ENCODE measurements around the gene WT1.

WT1 gene

DNA sequence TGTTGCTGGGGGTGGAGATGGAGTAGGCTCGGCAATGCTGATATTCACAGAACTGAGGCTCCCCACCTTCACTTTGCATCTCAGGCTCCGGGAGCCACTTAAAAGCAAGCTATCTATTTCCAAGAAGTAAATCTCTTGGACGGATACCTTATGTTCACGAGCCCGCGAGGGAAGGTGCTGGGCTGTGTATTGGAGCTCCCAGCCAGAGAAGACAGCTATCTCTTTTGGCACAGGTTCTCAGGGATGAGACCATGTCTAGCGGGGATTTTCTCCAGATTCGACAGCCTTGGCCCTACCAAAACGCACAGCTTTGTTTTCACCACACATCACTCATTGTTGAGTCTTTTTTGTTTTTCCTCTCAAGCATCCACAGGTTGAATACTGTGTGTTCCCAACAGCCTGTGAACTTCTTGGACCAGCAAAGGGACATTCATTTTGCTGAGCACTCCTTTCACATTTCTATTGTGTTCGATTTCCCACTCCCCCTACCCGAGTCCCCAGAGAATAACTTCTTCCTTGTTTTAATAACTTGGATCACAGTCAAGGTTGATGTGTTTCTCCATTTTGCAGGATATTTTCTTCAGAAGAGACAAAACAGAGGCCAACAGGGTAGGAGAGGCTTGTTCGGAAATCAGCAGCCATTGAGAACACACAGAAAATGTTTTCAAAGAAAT is 23.3 kb downstream of the WT1 start:
- Histone ChIP-seq H3K27ac (ENCODE audit: low read depth, low read length) (no peak overlapping the region), H3K27me3 (ENCODE audit: control insufficient read depth in 1 of 2, insufficient read depth in 2 of 2, low read length in 2 of 2) (peaks cover 3 to 8% of the 10 kb centered on the region in 2 donors), H3K9me3 (ENCODE audit: control insufficient read depth in 1 of 2, low read length in 2 of 2) (no peaks in the 10 kb centered on the region), H3K4me1 (ENCODE audit: control insufficient read depth in 1 of 2, insufficient read depth in 2 of 2, low read length in 2 of 2) (peaks cover 0 to 3% of the 10 kb centered on the region in 2 donors), H3K4me3 (ENCODE audit: low read depth in 1 of 2, low read length in 2 of 2) (no peak overlapping the region), H3K9ac (ENCODE audit: low read depth in 1 of 2, low read length in 2 of 2) (no peak overlapping the region), H3K36me3 (ENCODE audit: control insufficient read depth in 1 of 2, insufficient read depth in 2 of 2, low read length in 2 of 2) (no peaks in the 10 kb centered on the region)

DNA sequence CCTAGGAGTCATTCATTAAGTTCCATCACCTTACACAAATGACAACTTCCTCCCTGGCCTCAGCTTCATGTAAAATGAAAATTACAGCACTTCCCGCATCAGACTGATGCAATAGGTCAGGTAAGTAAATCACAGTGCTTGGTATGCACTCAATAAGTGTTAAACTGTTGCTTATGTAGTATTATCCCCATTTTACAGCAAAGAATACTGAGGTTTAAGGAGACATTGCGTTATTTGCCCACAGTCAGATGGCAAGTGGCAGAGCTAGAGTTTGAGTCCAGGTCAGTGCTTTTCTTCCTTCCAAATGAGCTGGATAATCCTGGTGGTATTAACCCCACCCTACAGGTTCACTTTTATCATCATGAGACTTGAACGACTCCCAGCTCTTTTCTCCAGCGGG is 29.7 kb downstream of the WT1 start:
- H3K9me3 ChIP-seq (ENCODE audit: control insufficient read depth in 1 of 2, low read length in 2 of 2), result no peaks in the 10 kb centered on the region
- H3K4me1 ChIP-seq (ENCODE audit: control insufficient read depth in 1 of 2, insufficient read depth in 2 of 2, low read length in 2 of 2), result no peaks in the 10 kb centered on the region
- H3K27ac ChIP-seq (ENCODE audit: low read depth, low read length), result no peak overlapping the region
- H3K27me3 ChIP-seq (ENCODE audit: control insufficient read depth in 1 of 2, insufficient read depth in 2 of 2, low read length in 2 of 2), result peaks cover 0 to 6% of the 10 kb centered on the region in 2 donors
- H3K4me3 ChIP-seq (ENCODE audit: low read depth in 1 of 2, low read length in 2 of 2), result no peak overlapping the region
- H3K9ac ChIP-seq (ENCODE audit: low read depth in 1 of 2, low read length in 2 of 2), result no peak overlapping the region
- no peaks in the 10 kb centered on the region for H3K36me3 ChIP-seq (ENCODE audit: control insufficient read depth in 1 of 2, insufficient read depth in 2 of 2, low read length in 2 of 2)

DNA sequence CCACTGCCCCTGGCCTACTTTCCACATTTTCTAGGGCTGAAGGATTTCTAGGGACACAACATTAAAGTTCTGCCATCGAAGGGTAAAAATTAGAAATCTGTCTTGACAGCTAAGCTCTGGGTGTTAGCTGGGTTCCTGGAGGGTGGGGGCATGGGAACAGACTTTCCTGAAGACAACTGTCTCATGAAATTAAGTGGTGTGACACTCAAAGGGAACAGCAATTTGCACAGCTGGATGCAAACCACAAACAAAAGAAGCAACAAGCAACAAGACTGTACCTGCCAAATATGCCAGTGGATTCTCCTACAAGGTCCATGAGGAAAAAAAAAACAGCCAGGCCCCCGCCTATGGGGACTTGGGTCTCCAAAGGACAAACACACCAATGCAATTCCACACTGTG is 32.5 kb downstream of the WT1 start:
- no peaks in the 10 kb centered on the region for H3K36me3 ChIP-seq (ENCODE audit: control insufficient read depth in 1 of 2, insufficient read depth in 2 of 2, low read length in 2 of 2)
- no peak overlapping the region for H3K4me3 ChIP-seq (ENCODE audit: low read depth in 1 of 2, low read length in 2 of 2)
- no peak overlapping the region for H3K27ac ChIP-seq (ENCODE audit: low read depth, low read length)
- H3K4me1 ChIP-seq (ENCODE audit: control insufficient read depth in 1 of 2, insufficient read depth in 2 of 2, low read length in 2 of 2), result no peaks in the 10 kb centered on the region
- peaks cover 3 to 6% of the 10 kb centered on the region in 2 donors for H3K27me3 ChIP-seq (ENCODE audit: control insufficient read depth in 1 of 2, insufficient read depth in 2 of 2, low read length in 2 of 2)
- H3K9ac ChIP-seq (ENCODE audit: low read depth in 1 of 2, low read length in 2 of 2), result no peak overlapping the region
- no peaks in the 10 kb centered on the region for H3K9me3 ChIP-seq (ENCODE audit: control insufficient read depth in 1 of 2, low read length in 2 of 2)

DNA sequence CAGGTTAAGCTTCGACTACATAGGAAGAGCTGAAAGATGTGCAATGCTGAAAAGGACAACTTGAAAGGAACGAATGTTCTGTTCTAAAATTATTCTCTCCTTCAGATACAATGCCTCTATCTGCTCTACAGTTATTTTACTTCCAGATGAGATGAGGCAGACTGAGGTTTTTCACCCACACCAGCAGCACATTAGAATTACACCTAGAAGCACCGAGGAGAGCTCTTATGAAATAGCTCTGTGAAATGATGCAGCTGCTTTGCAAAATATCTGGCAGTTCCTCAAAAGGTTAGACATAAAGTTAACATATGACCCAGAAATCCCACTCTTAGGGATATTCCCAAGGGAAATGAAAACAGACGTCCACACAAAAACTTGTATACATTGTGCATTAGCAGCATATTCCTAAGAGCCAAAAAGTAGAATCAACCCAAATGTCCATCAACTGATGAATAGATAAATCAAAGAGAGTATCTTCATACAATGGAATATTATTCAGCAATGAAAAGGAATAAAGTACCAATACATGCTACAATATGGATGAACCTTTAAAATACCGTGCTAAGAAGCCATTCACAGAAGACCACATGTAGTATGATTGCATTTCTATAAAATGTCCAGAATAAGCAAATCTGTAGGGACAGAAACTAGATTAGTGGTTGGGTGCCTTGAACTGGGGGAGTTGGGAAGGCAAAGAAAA is 34.5 kb downstream of the WT1 start:
- Histone ChIP-seq H3K27ac (ENCODE audit: low read depth, low read length) (no peak overlapping the region), H3K27me3 (ENCODE audit: control insufficient read depth in 1 of 2, insufficient read depth in 2 of 2, low read length in 2 of 2) (peaks cover 3 to 6% of the 10 kb centered on the region in 2 donors), H3K4me3 (ENCODE audit: low read depth in 1 of 2, low read length in 2 of 2) (no peak overlapping the region), H3K36me3 (ENCODE audit: control insufficient read depth in 1 of 2, insufficient read depth in 2 of 2, low read length in 2 of 2) (no peaks in the 10 kb centered on the region), H3K9ac (ENCODE audit: low read depth in 1 of 2, low read length in 2 of 2) (no peak overlapping the region), H3K9me3 (ENCODE audit: control insufficient read depth in 1 of 2, low read length in 2 of 2) (no peaks in the 10 kb centered on the region), H3K4me1 (ENCODE audit: control insufficient read depth in 1 of 2, insufficient read depth in 2 of 2, low read length in 2 of 2) (no peaks in the 10 kb centered on the region)

DNA sequence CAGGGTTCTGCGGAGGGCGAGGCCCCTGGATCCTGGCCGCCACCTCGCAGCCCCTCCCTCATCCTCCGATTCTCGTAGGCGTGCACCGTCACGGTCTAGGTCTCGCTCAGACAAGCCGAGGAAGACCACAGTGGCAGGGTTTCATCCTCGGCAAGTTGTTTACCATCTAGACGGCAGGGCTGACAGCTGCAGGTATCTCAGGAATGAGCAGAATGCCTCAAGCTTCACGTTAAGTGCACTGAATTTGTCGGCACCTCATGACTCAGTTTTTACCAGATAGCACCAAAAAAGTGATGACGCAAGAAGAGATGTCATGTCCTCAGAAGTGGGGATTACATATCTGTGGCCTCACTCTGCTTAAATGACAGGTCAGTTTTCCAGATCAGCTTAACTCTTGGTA is 35.1 kb downstream of the WT1 start:
- Histone ChIP-seq H3K27me3 (ENCODE audit: control insufficient read depth in 1 of 2, insufficient read depth in 2 of 2, low read length in 2 of 2) (peaks cover 3 to 6% of the 10 kb centered on the region in 2 donors), H3K4me1 (ENCODE audit: control insufficient read depth in 1 of 2, insufficient read depth in 2 of 2, low read length in 2 of 2) (no peaks in the 10 kb centered on the region), H3K9me3 (ENCODE audit: control insufficient read depth in 1 of 2, low read length in 2 of 2) (no peaks in the 10 kb centered on the region), H3K27ac (ENCODE audit: low read depth, low read length) (no peak overlapping the region), H3K36me3 (ENCODE audit: control insufficient read depth in 1 of 2, insufficient read depth in 2 of 2, low read length in 2 of 2) (no peaks in the 10 kb centered on the region), H3K4me3 (ENCODE audit: low read depth in 1 of 2, low read length in 2 of 2) (no peak overlapping the region), H3K9ac (ENCODE audit: low read depth in 1 of 2, low read length in 2 of 2) (no peak overlapping the region)

DNA sequence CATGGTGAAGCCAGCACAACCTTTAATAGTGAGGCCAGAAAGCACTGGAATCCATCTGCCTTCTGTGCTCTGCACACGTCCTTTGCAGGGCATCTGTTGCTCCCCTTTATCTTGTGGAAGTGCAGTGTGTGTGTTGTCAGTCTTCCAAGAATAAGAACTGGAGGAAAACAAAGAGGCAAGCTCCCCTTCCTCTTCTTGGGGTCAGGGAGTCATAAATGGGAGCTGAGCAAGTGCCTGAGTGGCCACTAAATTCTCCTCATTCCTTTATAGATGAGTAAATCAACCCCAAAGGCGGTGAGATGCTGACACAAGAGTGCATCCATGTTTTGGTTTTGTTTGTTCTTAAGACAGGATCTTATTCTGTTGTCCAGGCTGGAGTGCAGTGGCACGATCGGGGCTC is 38.3 kb downstream of the WT1 start:
- Histone ChIP-seq H3K36me3 (ENCODE audit: control insufficient read depth in 1 of 2, insufficient read depth in 2 of 2, low read length in 2 of 2) (no peaks in the 10 kb centered on the region), H3K27me3 (ENCODE audit: control insufficient read depth in 1 of 2, insufficient read depth in 2 of 2, low read length in 2 of 2) (peaks cover 0 to 3% of the 10 kb centered on the region in 2 donors), H3K4me1 (ENCODE audit: control insufficient read depth in 1 of 2, insufficient read depth in 2 of 2, low read length in 2 of 2) (no peaks in the 10 kb centered on the region), H3K4me3 (ENCODE audit: low read depth in 1 of 2, low read length in 2 of 2) (no peak overlapping the region), H3K27ac (ENCODE audit: low read depth, low read length) (no peak overlapping the region), H3K9ac (ENCODE audit: low read depth in 1 of 2, low read length in 2 of 2) (no peak overlapping the region), H3K9me3 (ENCODE audit: control insufficient read depth in 1 of 2, low read length in 2 of 2) (no peaks in the 10 kb centered on the region)

DNA sequence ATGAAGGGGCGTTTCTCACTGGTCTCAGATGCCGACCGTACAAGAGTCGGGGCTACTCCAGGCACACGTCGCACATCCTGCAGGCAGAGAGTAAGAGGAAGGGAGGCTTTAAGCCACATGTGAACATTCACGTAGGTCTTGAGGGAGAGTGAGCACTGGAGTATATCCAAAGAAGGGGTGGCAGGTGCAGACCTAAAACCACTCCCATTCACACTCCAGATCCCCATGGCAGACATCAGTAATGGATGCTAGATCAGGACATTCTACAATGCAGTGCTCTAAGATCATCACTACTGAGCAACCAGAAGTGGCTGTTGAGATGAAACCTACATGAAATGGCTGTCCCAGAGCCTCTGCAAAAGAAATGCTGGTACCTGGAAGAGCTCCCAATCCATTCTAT is 39.0 kb downstream of the WT1 start:
- Histone ChIP-seq H3K27me3 (ENCODE audit: control insufficient read depth in 1 of 2, insufficient read depth in 2 of 2, low read length in 2 of 2) (peaks cover 0 to 3% of the 10 kb centered on the region in 2 donors), H3K4me3 (ENCODE audit: low read depth in 1 of 2, low read length in 2 of 2) (no peak overlapping the region), H3K27ac (ENCODE audit: low read depth, low read length) (no peak overlapping the region), H3K36me3 (ENCODE audit: control insufficient read depth in 1 of 2, insufficient read depth in 2 of 2, low read length in 2 of 2) (no peaks in the 10 kb centered on the region), H3K4me1 (ENCODE audit: control insufficient read depth in 1 of 2, insufficient read depth in 2 of 2, low read length in 2 of 2) (no peaks in the 10 kb centered on the region), H3K9ac (ENCODE audit: low read depth in 1 of 2, low read length in 2 of 2) (no peak overlapping the region), H3K9me3 (ENCODE audit: control insufficient read depth in 1 of 2, low read length in 2 of 2) (no peaks in the 10 kb centered on the region)

DNA sequence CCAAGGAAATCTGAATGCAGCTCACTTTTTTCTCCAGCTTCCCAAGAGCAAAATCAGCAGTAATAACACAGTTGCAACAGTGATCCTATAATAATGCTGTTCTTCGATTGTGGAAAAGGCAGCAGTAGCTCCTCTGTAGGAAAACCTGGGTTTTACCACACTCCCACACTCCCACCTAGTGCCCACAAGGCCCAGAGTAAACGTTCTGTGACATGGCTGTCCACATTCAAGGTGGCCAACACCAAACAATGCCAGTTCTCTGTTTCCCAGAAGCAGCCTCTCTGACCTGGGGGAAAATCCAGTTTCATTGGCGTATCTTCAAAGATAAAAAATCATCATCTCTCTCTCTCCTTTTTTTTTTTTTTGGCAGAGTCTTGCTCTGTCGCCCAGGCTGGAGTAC is 40.2 kb downstream of the WT1 start:
- Histone ChIP-seq H3K9me3 (ENCODE audit: control insufficient read depth in 1 of 2, low read length in 2 of 2) (no peaks in the 10 kb centered on the region), H3K27ac (ENCODE audit: low read depth, low read length) (no peak overlapping the region), H3K9ac (ENCODE audit: low read depth in 1 of 2, low read length in 2 of 2) (no peak overlapping the region), H3K4me1 (ENCODE audit: control insufficient read depth in 1 of 2, insufficient read depth in 2 of 2, low read length in 2 of 2) (no peaks in the 10 kb centered on the region), H3K4me3 (ENCODE audit: low read depth in 1 of 2, low read length in 2 of 2) (no peak overlapping the region), H3K27me3 (ENCODE audit: control insufficient read depth in 1 of 2, insufficient read depth in 2 of 2, low read length in 2 of 2) (peaks cover 0 to 3% of the 10 kb centered on the region in 2 donors), H3K36me3 (ENCODE audit: control insufficient read depth in 1 of 2, insufficient read depth in 2 of 2, low read length in 2 of 2) (no peaks in the 10 kb centered on the region)

DNA sequence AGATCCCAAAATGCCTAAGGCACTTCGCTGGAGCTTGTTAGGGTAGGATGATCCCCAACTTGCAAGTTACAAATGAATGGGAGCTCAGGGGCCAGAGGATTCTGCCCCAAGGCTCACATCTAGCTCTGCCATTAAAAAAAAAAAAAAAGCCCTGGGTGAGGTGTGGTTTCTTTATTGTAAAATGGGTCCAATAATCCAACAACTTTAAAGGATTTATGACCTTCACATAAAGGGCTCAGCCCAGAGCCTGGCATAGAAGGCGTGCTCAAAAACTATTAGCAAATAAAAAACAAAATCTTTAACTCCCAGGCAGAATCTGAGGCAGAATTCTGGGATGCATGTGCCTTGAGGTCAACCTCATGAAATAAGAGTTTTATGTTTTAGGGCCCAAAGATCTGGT is 42.5 kb downstream of the WT1 start:
- no peaks in the 10 kb centered on the region for H3K9me3 ChIP-seq (ENCODE audit: control insufficient read depth in 1 of 2, low read length in 2 of 2)
- no peaks in the 10 kb centered on the region for H3K4me1 ChIP-seq (ENCODE audit: control insufficient read depth in 1 of 2, insufficient read depth in 2 of 2, low read length in 2 of 2)
- no peak overlapping the region for H3K9ac ChIP-seq (ENCODE audit: low read depth in 1 of 2, low read length in 2 of 2)
- H3K27ac ChIP-seq (ENCODE audit: low read depth, low read length), result no peak overlapping the region
- no peaks in the 10 kb centered on the region for H3K36me3 ChIP-seq (ENCODE audit: control insufficient read depth in 1 of 2, insufficient read depth in 2 of 2, low read length in 2 of 2)
- peaks cover 0 to under 1% of the 10 kb centered on the region in 2 donors for H3K27me3 ChIP-seq (ENCODE audit: control insufficient read depth in 1 of 2, insufficient read depth in 2 of 2, low read length in 2 of 2)
- no peak overlapping the region for H3K4me3 ChIP-seq (ENCODE audit: low read depth in 1 of 2, low read length in 2 of 2)

DNA sequence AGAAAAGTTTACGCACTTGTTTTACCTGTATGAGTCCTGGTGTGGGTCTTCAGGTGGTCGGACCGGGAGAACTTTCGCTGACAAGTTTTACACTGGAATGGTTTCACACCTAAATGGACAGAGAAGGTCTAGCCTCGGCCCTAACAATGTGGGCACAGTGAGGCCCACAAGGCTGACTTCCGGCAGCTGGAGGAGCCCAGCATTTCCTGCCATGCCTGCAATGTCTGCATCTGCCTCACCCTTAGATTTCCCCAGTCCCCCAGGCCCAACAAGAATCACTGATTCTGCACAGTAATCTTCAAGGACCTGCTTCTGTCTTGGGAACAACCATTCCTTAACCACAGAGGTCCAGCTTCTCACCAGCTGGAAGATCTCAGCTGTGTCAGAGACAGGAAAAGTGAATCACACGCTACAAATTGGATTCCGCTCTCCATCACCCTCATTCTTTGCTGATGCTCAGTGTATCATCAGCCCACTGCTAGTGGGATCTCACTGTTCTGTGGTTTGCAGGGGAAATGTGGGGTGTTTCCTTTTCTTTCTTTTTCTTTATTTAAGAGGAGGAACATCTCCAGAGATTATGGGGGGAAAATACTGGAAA is 43.3 kb downstream of the WT1 start:
- Histone ChIP-seq H3K9ac (ENCODE audit: low read depth in 1 of 2, low read length in 2 of 2) (no peak overlapping the region), H3K36me3 (ENCODE audit: control insufficient read depth in 1 of 2, insufficient read depth in 2 of 2, low read length in 2 of 2) (no peaks in the 10 kb centered on the region), H3K4me3 (ENCODE audit: low read depth in 1 of 2, low read length in 2 of 2) (no peak overlapping the region), H3K27ac (ENCODE audit: low read depth, low read length) (no peak overlapping the region), H3K4me1 (ENCODE audit: control insufficient read depth in 1 of 2, insufficient read depth in 2 of 2, low read length in 2 of 2) (no peaks in the 10 kb centered on the region), H3K9me3 (ENCODE audit: control insufficient read depth in 1 of 2, low read length in 2 of 2) (no peaks in the 10 kb centered on the region), H3K27me3 (ENCODE audit: control insufficient read depth in 1 of 2, insufficient read depth in 2 of 2, low read length in 2 of 2) (peaks cover 0 to 5% of the 10 kb centered on the region in 2 donors)

Measured in duodenal mucosa (tissue), 2 donors.